ENCODE measurements around the gene SDK2.

- TF ChIP-seq CTCF (conservative IDR thresholded peaks at IDR 0.05; ENCODE audit: low read depth in 2 of 2) = no peak
- TF ChIP-seq POLR2AphosphoS5 (IDR thresholded peaks at IDR 0.05; ENCODE audit: low read depth) = no peak
- TF ChIP-seq REST (IDR thresholded peaks at IDR 0.05; ENCODE audit: unreplicated experiment) = no peak
- no peak for TF ChIP-seq EZH2phosphoT487 (IDR thresholded peaks at IDR 0.05; ENCODE audit: unreplicated experiment)
- no peak for TF ChIP-seq ETS1 (IDR thresholded peaks at IDR 0.05)
These were observed 165.9 kb downstream of the SDK2 start for GRCh38 chr17:73478334-73478733.
